HG03045 (cell line): ENCODE measurements around the gene DENND1C.
A peak's percentile ranks its signal among the peaks of the same experiment; 100 is the strongest.
"Not testable (repeated sequence)": the region's sequence is repeated elsewhere in the genome, so short reads cannot be mapped to it uniquely, and the experiment has no call there.

ENCODE experiments used
- ATAC-seq: cut with Tn5 transposase; IDR thresholded peaks from one replicate; pipeline ENCODE4 v1.9.1; 2021; ENCODE audit warnings: mild to moderate bottlenecking, moderate library complexity; ENCODE audit not compliant: unreplicated experiment

DENND1C gene

GRCh38 chr19:6508028-6508771 lies 26.6 kb upstream of the DENND1C start:
- not testable (repeated sequence) for ATAC-seq

- no peak for ATAC-seq
These were observed 22.0 kb upstream of the DENND1C start for GRCh38 chr19:6503407-6504201.

DNA sequence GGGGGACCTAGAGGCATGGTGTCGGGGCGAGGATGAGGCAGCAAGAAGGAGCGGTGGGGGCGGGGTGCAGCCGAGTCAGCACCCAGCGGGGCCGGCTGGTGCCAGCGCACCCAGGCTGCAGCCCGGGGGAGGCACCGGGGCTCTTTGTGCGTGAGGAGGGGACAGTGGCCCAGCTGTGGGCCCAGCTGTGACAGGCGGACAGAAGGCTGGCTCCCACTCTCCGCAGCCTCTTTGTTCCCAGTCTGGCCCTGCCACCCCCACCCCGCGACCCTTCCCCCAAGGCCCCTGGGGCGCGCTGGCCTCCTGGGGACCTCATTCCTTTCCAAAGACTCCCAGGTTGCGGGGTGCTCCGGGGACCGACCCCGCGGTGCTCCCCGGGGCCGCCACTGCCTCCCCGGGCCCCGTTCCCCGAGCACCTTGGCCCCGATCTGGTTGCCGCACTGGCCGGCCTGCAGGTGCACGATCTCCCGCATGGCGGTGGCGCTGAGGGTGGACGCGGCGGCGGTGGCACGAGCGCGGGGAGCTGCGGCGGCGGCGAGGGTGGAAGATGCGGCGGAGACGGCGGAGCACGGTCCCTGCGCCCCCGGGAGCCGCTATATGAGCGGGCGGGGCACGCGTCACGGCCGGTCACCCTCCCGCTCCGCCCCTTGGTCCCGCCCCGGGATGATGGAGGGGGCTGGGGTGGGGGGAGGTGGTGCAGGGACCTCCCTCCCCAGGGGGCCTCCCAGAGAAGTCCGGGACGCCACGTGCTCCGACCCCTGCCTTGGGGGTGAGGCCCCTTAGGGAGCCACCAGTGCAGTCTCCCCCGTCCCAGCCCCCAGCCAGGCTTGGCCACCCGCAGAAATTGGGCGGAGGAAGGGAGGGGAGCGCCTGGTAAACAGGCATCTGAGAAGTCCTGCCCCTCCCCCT lies 20.4 kb upstream of the DENND1C start, which contains the start of gene TUBB4A:
TSS of gene TUBB4A (minus strand) at position 570 of the 909 bp plus-strand sequence. CDS start at position 473, 97 bp downstream.
- ATAC-seq = no peak

- no peak for ATAC-seq
These were observed 19.5 kb upstream of the DENND1C start for GRCh38 chr19:6500837-6501739.

GRCh38 chr19:6499052-6499790 lies 17.6 kb upstream of the DENND1C start:
- ATAC-seq = no peak

DNA sequence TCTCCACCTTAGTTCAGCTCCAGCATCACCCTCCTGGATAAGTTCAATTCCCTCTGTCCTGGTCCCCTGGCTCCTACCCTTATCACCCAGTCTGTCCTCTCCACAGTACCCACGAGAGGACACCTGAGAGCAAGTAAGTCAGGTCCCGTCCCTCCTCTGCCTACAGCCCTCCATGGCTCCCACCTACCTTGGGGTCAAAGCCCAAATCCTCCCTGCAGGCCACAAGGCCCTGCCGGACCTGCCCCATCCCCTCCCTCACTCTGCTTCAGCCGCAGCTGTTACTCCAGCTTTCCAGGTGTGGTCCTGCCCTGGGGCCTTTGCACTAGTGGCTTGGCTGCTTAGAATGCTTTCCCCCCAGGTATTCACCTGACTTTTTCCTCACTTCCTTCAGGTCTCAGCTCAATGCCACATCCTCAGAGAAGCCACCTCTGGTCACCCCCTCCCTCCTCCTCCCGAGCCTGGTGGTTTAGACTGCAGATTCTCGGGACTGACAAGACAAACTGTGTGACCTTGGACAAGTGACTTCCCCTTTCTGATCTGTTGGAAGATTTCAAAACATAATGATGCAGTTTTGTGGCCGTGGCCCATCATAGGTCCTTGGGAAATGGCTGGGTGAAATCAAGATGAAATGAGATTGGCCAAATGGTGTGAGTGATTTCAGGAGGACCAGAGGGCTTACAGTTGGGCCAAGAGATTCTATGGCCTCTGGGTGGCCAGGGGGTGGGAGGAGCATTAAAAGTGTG lies 16.9 kb upstream of the DENND1C start:
- ATAC-seq = no peak

- no peak for ATAC-seq
These were observed 14.4 kb upstream of the DENND1C start for GRCh38 chr19:6495947-6496346.

DNA sequence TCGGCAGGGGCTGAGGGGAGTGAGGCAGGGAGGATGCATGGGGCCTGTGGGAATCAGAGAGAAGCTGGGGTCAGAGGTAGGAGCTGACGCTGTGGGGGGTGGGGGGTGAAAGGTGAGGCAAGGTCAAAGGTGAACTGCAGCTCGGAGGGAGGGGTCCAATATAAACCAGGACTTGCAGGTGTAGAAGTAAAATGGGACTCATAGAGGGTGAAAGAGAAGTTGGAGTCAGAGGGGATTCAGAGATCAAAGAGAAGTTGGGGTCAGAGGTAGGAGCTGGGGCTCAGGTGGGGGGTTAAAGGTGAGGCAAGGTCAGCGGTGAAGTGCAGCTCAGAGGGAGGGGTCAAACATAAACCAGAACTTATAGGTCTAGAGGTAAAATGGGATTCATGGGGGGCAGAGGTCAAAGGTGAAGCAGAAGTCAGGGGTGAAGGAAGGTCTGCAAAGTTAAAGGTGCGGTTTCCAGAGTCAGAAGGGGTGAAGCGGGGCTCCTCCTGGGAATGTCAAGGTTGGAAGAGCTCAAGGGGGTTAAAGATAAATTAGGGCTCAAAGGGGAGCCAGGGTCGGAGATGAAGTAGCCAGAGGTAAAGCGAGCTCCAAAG lies 12.9 kb upstream of the DENND1C start:
- ATAC-seq = no peak

- ATAC-seq = no peak
These were observed 10.4 kb upstream of the DENND1C start for GRCh38 chr19:6491802-6492592.

DNA sequence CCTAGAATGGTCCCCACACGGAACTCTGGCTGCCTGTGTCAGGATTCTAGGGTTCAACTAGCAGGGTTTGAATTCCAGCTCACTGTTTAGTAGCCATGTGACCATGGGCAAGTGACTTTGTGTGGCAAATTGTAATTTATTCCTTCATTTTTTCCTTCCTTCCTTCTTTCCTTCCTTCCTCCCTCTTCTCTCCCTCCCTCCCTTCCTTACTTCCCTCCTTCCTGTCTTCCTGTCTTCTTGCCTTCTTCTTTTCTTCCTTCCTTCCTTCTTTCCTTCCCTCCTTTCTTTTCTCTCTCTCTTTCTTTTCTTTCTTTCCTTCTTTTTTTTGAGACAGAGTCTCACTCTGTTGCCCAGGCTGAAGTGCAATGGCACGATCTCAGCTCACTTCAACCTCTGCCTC lies 8.5 kb upstream of the DENND1C start:
- no peak for ATAC-seq

DNA sequence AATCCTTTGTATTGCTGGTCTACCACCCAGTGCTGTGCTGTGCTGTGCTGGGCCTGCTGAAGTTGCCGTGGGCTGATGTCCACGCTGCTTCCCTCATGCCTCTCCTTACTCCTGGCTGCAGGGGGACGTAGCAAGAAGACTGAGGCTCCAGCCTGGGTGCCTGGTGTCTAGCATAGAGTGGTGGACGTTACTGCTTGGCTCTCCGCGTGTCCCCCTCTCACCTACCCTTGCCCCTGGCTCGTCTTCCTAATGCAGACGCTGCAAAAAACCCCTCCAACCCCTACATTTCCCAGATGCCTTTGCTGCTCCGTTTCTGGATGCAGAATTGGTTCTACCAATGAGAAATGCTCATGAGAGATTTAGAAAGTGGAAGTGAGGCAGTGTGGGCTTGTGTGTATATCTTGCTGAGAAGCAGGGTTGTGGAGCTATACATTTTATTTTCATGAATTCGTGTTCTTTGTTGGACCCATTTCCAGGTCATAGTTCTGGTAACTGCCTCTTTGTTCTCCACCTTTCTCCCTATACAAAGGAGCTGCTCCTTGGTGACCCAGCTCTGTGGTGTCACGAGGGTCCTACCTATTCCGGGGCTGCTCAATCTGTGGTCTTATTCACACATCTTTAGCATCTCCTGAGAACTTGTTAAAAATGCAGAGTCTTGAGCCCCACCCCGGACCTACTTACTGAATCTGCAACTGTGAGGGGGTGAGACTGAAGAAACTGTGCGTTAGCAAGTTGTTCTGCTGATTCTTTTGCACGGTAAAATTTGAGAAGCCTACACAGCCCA lies 7.9 kb upstream of the DENND1C start:
- peak; percentile 64 for ATAC-seq

DNA sequence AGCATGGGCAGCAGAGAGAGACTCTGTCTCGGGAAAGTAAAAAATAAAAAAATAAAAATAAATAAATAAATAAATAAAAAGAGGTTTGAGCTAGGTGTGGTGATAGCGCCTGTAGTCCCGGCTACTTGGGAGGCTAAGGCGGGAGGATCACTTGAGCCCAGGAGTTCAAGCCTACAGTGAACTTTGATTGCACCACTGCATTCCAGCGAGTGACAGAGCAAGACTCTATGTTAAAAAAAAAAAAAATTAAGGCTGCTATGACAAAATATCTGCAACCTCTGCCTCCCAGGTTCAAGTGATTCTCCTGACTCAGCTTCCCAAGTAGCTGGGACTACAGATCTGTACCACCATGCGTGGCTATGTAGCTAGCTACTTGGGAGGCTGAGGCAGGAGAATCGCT lies 3.2 kb upstream of the DENND1C start:
- ATAC-seq = no peak

GRCh38 chr19:6484230-6484629 lies 2.6 kb upstream of the DENND1C start:
- ATAC-seq = no peak

DNA sequence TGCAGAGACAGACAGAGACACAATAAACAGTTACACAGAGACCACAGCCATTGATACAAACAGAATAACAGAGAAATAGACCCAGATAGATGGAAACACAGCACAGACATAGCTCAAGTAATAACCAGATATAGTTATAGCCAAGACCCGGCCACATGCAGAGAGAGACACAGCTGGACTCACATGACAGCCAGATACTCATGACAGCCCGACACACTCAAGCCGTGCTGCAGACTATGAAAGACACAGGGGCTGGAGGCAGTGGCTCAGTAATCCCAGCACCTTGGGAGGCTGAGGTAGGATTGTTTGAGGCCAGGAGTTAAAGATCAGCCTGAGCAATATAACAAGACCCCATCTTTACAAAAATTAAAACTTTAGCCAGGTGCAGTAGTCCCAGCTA lies 1.6 kb upstream of the DENND1C start:
- ATAC-seq = no peak

- no peak for ATAC-seq
These were observed 728 bp upstream of the DENND1C start for GRCh38 chr19:6482343-6482686.

DNA sequence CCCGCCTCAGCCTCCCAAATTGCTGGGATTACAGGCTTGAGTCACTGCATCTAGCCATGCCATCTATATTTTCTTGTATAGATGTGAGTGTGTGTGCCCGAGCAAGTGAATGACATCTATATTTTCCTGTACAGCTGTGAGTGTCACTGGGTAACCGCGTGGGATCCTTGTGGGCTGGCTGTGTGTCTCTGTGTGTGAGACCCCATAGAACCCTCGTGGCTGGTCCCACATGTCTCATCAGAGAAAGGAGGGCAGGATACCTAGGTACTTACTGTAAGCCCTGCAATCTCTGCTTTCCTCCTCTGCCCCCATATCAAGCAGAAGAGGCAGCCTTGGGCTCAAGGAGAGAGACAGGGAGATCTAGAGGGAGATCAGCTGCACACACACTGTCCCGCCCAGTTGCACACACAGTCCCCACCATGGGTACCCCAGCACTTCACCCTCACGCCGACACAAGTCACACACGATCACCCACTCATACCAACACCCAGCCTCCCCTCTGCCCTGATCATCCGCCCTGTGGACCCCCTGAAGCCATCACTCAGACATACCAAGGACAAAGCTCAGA lies 655 bp downstream of the DENND1C start:
- ATAC-seq = peak; percentile 14
